Measurements from ENCODE around the gene CABLES2.

- TF ChIP-seq CTCF (conservative IDR thresholded peaks at IDR 0.05; ENCODE audit: low read depth, low read length) (no peak), EZH2 (IDR thresholded peaks at IDR 0.05; ENCODE audit: low read length, unreplicated experiment) (no peak), EZH2phosphoT487 (IDR thresholded peaks at IDR 0.05; ENCODE audit: borderline replicate concordance, low read length) (no peak)
Measured at GRCh38 chr20:62424249-62425107, 17.4 kb upstream of the CABLES2 start.

All from PC-3 (cell line).